ENCODE results near the gene CCDC85B.

The CCDC85B gene

GRCh38 chr11:65871811-65872548, 18.5 kb upstream of the CCDC85B start:
- Histone ChIP-seq H2AFZ (ENCODE audit: low read depth, low read length) (no peak overlapping the region), H3K36me3 (ENCODE audit: insufficient read depth, low read length) (peaks cover 5% of the 10 kb centered on the region), H3K4me2 (ENCODE audit: insufficient read depth, low read length) (no peak overlapping the region), H3K27me3 (ENCODE audit: insufficient read depth, low read length, poor library complexity) (no peaks in the 10 kb centered on the region), H3K4me1 (ENCODE audit: insufficient read depth, low read length) (peaks cover 19% of the 10 kb centered on the region), H3K9me3 (ENCODE audit: insufficient read depth, low read length, severe bottlenecking) (no peaks in the 10 kb centered on the region), H3K27ac (ENCODE audit: low read length) (no peak overlapping the region), H3K9ac (ENCODE audit: low read depth, low read length) (no peak overlapping the region), H3K79me2 (ENCODE audit: insufficient read depth, low read length) (no peaks in the 10 kb centered on the region), H4K20me1 (ENCODE audit: insufficient read depth, low read length) (peaks cover 5% of the 10 kb centered on the region; the same call in 1 of the 2 replicates), H3K4me3 (ENCODE audit: low read depth in 1 of 2, low read length in 2 of 2) (no peak overlapping the region)
- TF ChIP-seq EZH2 (IDR thresholded peaks at IDR 0.05; ENCODE audit: borderline replicate concordance, low read depth, low read length, severe bottlenecking) (no peak), CTCF (IDR thresholded peaks at IDR 0.05; ENCODE audit: borderline replicate concordance, extremely low read depth, low read length, poor library complexity, severe bottlenecking) (no peak)
- ATAC-seq (ENCODE audit: insufficient read depth, low read depth) (no peak), DNase-seq (no peak)

GRCh38 chr11:65872586-65873317, 17.7 kb upstream of the CCDC85B start, which contains the start of gene EFEMP2:
Gene EFEMP2 (minus strand): TSS chr11:65872800. CDS start chr11:65872354, 446 bp downstream.
- no peak for ATAC-seq (ENCODE audit: insufficient read depth, low read depth)
- no peak for DNase-seq
- Histone ChIP-seq H3K27me3 (ENCODE audit: insufficient read depth, low read length, poor library complexity) (no peaks in the 10 kb centered on the region), H3K4me2 (ENCODE audit: insufficient read depth, low read length) (peak within 1 kb of the TSS; percentile 94), H3K4me3 (ENCODE audit: low read depth in 1 of 2, low read length in 2 of 2) (peak within 1 kb of the TSS; percentile 1 to 62; a peak in 3 of 4 replicates), H2AFZ (ENCODE audit: low read depth, low read length) (peak within 1 kb of the TSS; percentile 89), H4K20me1 (ENCODE audit: insufficient read depth, low read length) (no peaks in the 10 kb centered on the region), H3K9me3 (ENCODE audit: insufficient read depth, low read length, severe bottlenecking) (no peaks in the 10 kb centered on the region), H3K36me3 (ENCODE audit: insufficient read depth, low read length) (no peaks in the 10 kb centered on the region), H3K9ac (ENCODE audit: low read depth, low read length) (peak within 1 kb of the TSS; percentile 67), H3K4me1 (ENCODE audit: insufficient read depth, low read length) (peaks cover 19% of the 10 kb centered on the region), H3K27ac (ENCODE audit: low read length) (peak within 1 kb of the TSS; percentile 73), H3K79me2 (ENCODE audit: insufficient read depth, low read length) (no peaks in the 10 kb centered on the region)
- TF ChIP-seq EZH2 (IDR thresholded peaks at IDR 0.05; ENCODE audit: borderline replicate concordance, low read depth, low read length, severe bottlenecking) (no peak), CTCF (IDR thresholded peaks at IDR 0.05; ENCODE audit: borderline replicate concordance, extremely low read depth, low read length, poor library complexity, severe bottlenecking) (no peak)

- H3K79me2 ChIP-seq (ENCODE audit: insufficient read depth, low read length): no peaks in the 10 kb centered on the region
- H3K4me3 ChIP-seq (ENCODE audit: low read depth in 1 of 2, low read length in 2 of 2): peak overlapping the region; percentile 1 to 62; a peak in 3 of 4 replicates
- peak overlapping the region; percentile 67 for H3K9ac ChIP-seq (ENCODE audit: low read depth, low read length)
- H4K20me1 ChIP-seq (ENCODE audit: insufficient read depth, low read length): no peaks in the 10 kb centered on the region
- peak overlapping the region; percentile 73 for H3K27ac ChIP-seq (ENCODE audit: low read length)
- ATAC-seq (ENCODE audit: insufficient read depth, low read depth) (peak; percentile 83), DNase-seq (peak; percentile 95)
- peak overlapping the region; percentile 89 for H2AFZ ChIP-seq (ENCODE audit: low read depth, low read length)
- H3K27me3 ChIP-seq (ENCODE audit: insufficient read depth, low read length, poor library complexity): no peaks in the 10 kb centered on the region
- no peaks in the 10 kb centered on the region for H3K9me3 ChIP-seq (ENCODE audit: insufficient read depth, low read length, severe bottlenecking)
- peaks cover 19% of the 10 kb centered on the region for H3K4me1 ChIP-seq (ENCODE audit: insufficient read depth, low read length)
- no peak for TF ChIP-seq EZH2 (IDR thresholded peaks at IDR 0.05; ENCODE audit: borderline replicate concordance, low read depth, low read length, severe bottlenecking)
- no peaks in the 10 kb centered on the region for H3K36me3 ChIP-seq (ENCODE audit: insufficient read depth, low read length)
- H3K4me2 ChIP-seq (ENCODE audit: insufficient read depth, low read length): peak overlapping the region; percentile 94
These were observed 16.9 kb upstream of the CCDC85B start for GRCh38 chr11:65873318-65874156.
